HEK293 (cell line): ENCODE results near the gene TSHZ3.
A peak's percentile ranks its signal among the peaks of the same experiment; 100 is the strongest.

Source experiments
- EGR2 ChIP-seq: fragments of 450-650 bp; formaldehyde crosslinking; IDR thresholded peaks from 2 replicates; pipeline ENCODE4 v1.5.1; 2016; ENCODE audit warnings: low read depth, missing biosample characterization, missing genetic modification characterization
- KLF1 ChIP-seq: fragments of 450-650 bp; formaldehyde crosslinking; IDR thresholded peaks from 2 replicates; pipeline ENCODE4 v1.5.1; 2016; ENCODE audit warnings: missing biosample characterization, missing genetic modification characterization
- KLF8 ChIP-seq: fragments of 450-650 bp; formaldehyde crosslinking; IDR thresholded peaks from 2 replicates; pipeline ENCODE4 v1.5.1; 2016; ENCODE audit warnings: missing biosample characterization, missing genetic modification characterization
- PBX3 ChIP-seq: sonication (generic); formaldehyde crosslinking; IDR thresholded peaks from 2 replicates; pipeline ENCODE4 v1.8.1; 2022; ENCODE audit warnings: mild to moderate bottlenecking, moderate library complexity, missing genetic modification reagents
- SP3 ChIP-seq: fragments of 450-650 bp; formaldehyde crosslinking; IDR thresholded peaks from 2 replicates; pipeline ENCODE4 v1.5.1; 2016; ENCODE audit warnings: missing biosample characterization, missing genetic modification characterization
- ZBTB7A ChIP-seq: fragments of 450-650 bp; formaldehyde crosslinking; IDR thresholded peaks from 2 replicates; pipeline ENCODE4 v1.5.1; 2016; ENCODE audit warnings: low read depth, missing biosample characterization, missing genetic modification characterization
- ZNF133 ChIP-seq: fragments of 450-650 bp; formaldehyde crosslinking; IDR thresholded peaks from 2 replicates; pipeline ENCODE4 v1.5.1; 2016; ENCODE audit warnings: missing biosample characterization, missing genetic modification characterization
- ZNF19 ChIP-seq: fragments of 450-650 bp; formaldehyde crosslinking; IDR thresholded peaks from 2 replicates; pipeline ENCODE4; 2016; ENCODE audit warnings: missing biosample characterization, missing genetic modification characterization, low read depth
- ZNF223 ChIP-seq: fragments of 450-650 bp; formaldehyde crosslinking; IDR thresholded peaks from 2 replicates; pipeline ENCODE4 v1.5.1; 2016; ENCODE audit warnings: missing biosample characterization, missing genetic modification characterization
- ZNF24 ChIP-seq: fragments of 450-650 bp; formaldehyde crosslinking; IDR thresholded peaks from 2 replicates; pipeline ENCODE4 v1.5.1; 2016; ENCODE audit warnings: missing biosample characterization, missing genetic modification characterization
- ZNF302 ChIP-seq: fragments of 450-650 bp; formaldehyde crosslinking; IDR thresholded peaks from 2 replicates; pipeline ENCODE4 v1.5.1; 2016; ENCODE audit warnings: missing biosample characterization, missing genetic modification characterization, low read depth
- ZNF501 ChIP-seq: fragments of 450-650 bp; formaldehyde crosslinking; IDR thresholded peaks from 2 replicates; pipeline ENCODE4 v1.5.1; 2016; ENCODE audit warnings: missing biosample characterization, missing genetic modification characterization
- ZNF596 ChIP-seq: fragments of 450-650 bp; IDR thresholded peaks from 2 replicates; pipeline ENCODE4 v1.5.0; 2018; ENCODE audit warnings: missing biosample characterization, mild to moderate bottlenecking, missing genetic modification characterization, moderate library complexity
- ZNF654 ChIP-seq: fragments of 450-650 bp; formaldehyde crosslinking; IDR thresholded peaks from 2 replicates; pipeline ENCODE4 v1.5.1; 2016; ENCODE audit warnings: low read depth, missing biosample characterization, missing genetic modification characterization
- ZNF658 ChIP-seq: fragments of 450-650 bp; formaldehyde crosslinking; IDR thresholded peaks from 2 replicates; pipeline ENCODE4; 2016; ENCODE audit warnings: missing biosample characterization, missing genetic modification characterization
- ZNF677 ChIP-seq: fragments of 450-650 bp; IDR thresholded peaks from 2 replicates; pipeline ENCODE4 v1.5.0; 2018; ENCODE audit warnings: missing biosample characterization, mild to moderate bottlenecking, missing genetic modification characterization, moderate library complexity
- ZNF747 ChIP-seq: fragments of 450-650 bp; formaldehyde crosslinking; IDR thresholded peaks from 2 replicates; pipeline ENCODE4 v1.5.1; 2016; ENCODE audit warnings: missing biosample characterization, missing genetic modification characterization
- TF ChIP-seq, protein P1 (sequence below): fragments of 450-650 bp; formaldehyde crosslinking; IDR thresholded peaks from 2 replicates; pipeline ENCODE4 v1.5.1; 2016; ENCODE audit warnings: missing biosample characterization, missing genetic modification characterization
- TF ChIP-seq, protein P2 (sequence below): fragments of 450-650 bp; formaldehyde crosslinking; IDR thresholded peaks from 2 replicates; pipeline ENCODE4 v1.5.1; 2016; ENCODE audit warnings: missing biosample characterization, missing genetic modification characterization
- TF ChIP-seq, protein P3 (sequence below): fragments of 450-650 bp; formaldehyde crosslinking; IDR thresholded peaks from 2 replicates; pipeline ENCODE4 v1.5.1; 2016; ENCODE audit warnings: missing biosample characterization, missing genetic modification characterization
- TF ChIP-seq, protein P4 (sequence below): fragments of 450-650 bp; formaldehyde crosslinking; IDR thresholded peaks from 2 replicates; pipeline ENCODE4 v1.5.1; 2017; ENCODE audit warnings: missing biosample characterization, missing genetic modification characterization
- TF ChIP-seq, protein P5 (sequence below): fragments of 450-650 bp; formaldehyde crosslinking; IDR thresholded peaks from 2 replicates; pipeline ENCODE4 v1.5.1; 2016; ENCODE audit warnings: missing biosample characterization, missing genetic modification characterization
- TF ChIP-seq, protein P6 (sequence below): fragments of 450-650 bp; formaldehyde crosslinking; IDR thresholded peaks from 2 replicates; pipeline ENCODE4 v1.5.1; 2017; ENCODE audit warnings: missing biosample characterization, missing genetic modification characterization
- TF ChIP-seq, protein P7 (sequence below): IDR thresholded peaks from 2 replicates; pipeline ENCODE4 v1.6.1; 2011; ENCODE audit warnings: mild to moderate bottlenecking, low read depth, low read length, borderline replicate concordance

Gene TSHZ3

DNA sequence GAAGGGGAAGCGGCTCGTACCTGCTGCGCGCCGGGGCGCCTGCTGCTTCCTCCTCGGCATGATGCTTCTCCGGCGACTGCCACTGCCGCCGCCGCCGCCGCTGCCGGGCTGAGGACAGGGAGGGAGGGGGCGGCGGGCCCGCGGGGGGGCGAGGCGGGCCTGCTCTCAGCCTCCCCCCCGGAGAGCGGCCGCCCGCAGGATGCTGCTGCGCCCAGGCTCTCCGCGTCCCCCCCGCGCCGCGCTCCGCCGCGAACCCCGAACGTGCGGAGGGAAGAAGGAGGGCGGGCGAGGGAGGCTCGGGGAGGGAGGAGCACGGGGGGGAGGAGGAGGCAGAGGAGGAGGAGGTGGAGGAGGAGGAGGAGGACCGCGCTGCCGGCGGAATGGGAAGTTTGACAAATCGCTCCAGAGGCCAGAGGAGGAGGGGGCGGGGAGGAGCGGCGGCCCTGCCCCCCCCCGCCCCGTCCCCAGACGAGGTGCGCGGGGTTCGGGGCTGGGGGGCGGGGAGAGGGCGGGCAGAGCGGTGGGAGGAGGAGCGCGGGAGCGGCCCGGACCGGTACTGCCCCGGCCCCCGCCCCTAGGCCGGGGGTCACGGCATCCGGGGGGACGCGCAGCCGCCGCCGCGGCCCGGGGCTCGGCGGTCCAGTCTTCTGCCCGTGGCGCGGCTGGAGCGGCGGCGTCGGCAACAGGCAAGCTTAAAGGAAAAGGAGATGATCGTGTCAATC is at the start of gene TSHZ3 (continued):
- TF ChIP-seq, protein P1, sequence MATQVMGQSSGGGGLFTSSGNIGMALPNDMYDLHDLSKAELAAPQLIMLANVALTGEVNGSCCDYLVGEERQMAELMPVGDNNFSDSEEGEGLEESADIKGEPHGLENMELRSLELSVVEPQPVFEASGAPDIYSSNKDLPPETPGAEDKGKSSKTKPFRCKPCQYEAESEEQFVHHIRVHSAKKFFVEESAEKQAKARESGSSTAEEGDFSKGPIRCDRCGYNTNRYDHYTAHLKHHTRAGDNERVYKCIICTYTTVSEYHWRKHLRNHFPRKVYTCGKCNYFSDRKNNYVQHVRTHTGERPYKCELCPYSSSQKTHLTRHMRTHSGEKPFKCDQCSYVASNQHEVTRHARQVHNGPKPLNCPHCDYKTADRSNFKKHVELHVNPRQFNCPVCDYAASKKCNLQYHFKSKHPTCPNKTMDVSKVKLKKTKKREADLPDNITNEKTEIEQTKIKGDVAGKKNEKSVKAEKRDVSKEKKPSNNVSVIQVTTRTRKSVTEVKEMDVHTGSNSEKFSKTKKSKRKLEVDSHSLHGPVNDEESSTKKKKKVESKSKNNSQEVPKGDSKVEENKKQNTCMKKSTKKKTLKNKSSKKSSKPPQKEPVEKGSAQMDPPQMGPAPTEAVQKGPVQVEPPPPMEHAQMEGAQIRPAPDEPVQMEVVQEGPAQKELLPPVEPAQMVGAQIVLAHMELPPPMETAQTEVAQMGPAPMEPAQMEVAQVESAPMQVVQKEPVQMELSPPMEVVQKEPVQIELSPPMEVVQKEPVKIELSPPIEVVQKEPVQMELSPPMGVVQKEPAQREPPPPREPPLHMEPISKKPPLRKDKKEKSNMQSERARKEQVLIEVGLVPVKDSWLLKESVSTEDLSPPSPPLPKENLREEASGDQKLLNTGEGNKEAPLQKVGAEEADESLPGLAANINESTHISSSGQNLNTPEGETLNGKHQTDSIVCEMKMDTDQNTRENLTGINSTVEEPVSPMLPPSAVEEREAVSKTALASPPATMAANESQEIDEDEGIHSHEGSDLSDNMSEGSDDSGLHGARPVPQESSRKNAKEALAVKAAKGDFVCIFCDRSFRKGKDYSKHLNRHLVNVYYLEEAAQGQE (tag by site-specific recombination) = no peak
- TF ChIP-seq, protein P2, sequence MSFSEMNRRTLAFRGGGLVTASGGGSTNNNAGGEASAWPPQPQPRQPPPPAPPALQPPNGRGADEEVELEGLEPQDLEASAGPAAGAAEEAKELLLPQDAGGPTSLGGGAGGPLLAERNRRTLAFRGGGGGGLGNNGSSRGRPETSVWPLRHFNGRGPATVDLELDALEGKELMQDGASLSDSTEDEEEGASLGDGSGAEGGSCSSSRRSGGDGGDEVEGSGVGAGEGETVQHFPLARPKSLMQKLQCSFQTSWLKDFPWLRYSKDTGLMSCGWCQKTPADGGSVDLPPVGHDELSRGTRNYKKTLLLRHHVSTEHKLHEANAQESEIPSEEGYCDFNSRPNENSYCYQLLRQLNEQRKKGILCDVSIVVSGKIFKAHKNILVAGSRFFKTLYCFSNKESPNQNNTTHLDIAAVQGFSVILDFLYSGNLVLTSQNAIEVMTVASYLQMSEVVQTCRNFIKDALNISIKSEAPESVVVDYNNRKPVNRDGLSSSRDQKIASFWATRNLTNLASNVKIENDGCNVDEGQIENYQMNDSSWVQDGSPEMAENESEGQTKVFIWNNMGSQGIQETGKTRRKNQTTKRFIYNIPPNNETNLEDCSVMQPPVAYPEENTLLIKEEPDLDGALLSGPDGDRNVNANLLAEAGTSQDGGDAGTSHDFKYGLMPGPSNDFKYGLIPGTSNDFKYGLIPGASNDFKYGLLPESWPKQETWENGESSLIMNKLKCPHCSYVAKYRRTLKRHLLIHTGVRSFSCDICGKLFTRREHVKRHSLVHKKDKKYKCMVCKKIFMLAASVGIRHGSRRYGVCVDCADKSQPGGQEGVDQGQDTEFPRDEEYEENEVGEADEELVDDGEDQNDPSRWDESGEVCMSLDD (tag by site-specific recombination) = peak; percentile 83
- no peak for TF ChIP-seq ZNF302 (tag by site-specific recombination)
- no peak for TF ChIP-seq ZNF654
- TF ChIP-seq, protein P3, sequence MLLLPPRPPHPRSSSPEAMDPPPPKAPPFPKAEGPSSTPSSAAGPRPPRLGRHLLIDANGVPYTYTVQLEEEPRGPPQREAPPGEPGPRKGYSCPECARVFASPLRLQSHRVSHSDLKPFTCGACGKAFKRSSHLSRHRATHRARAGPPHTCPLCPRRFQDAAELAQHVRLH (tag by site-specific recombination) = 0 out of 2 replicates have a peak, but pooled peaks have one; percentile 11
- TF ChIP-seq, protein P4, sequence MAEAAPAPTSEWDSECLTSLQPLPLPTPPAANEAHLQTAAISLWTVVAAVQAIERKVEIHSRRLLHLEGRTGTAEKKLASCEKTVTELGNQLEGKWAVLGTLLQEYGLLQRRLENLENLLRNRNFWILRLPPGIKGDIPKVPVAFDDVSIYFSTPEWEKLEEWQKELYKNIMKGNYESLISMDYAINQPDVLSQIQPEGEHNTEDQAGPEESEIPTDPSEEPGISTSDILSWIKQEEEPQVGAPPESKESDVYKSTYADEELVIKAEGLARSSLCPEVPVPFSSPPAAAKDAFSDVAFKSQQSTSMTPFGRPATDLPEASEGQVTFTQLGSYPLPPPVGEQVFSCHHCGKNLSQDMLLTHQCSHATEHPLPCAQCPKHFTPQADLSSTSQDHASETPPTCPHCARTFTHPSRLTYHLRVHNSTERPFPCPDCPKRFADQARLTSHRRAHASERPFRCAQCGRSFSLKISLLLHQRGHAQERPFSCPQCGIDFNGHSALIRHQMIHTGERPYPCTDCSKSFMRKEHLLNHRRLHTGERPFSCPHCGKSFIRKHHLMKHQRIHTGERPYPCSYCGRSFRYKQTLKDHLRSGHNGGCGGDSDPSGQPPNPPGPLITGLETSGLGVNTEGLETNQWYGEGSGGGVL (tag by site-specific recombination) = peak; percentile 100
- TF ChIP-seq, protein P5, sequence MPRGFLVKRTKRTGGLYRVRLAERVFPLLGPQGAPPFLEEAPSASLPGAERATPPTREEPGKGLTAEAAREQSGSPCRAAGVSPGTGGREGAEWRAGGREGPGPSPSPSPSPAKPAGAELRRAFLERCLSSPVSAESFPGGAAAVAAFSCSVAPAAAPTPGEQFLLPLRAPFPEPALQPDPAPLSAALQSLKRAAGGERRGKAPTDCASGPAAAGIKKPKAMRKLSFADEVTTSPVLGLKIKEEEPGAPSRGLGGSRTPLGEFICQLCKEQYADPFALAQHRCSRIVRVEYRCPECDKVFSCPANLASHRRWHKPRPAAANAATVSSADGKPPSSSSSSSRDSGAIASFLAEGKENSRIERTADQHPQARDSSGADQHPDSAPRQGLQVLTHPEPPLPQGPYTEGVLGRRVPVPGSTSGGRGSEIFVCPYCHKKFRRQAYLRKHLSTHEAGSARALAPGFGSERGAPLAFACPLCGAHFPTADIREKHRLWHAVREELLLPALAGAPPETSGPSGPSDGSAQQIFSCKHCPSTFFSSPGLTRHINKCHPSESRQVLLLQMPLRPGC (tag by site-specific recombination) = peak; percentile 23; the same call in 1 of the 2 replicates
- TF ChIP-seq ZNF19 (tag by site-specific recombination) = no peak
- TF ChIP-seq KLF1 (tag by site-specific recombination) = peak; percentile 76
- TF ChIP-seq ZNF747 (tag by site-specific recombination) = no peak
- peak; percentile 96 for TF ChIP-seq KLF8 (tag by site-specific recombination)
- TF ChIP-seq ZNF677 (tag by site-specific recombination) = 0 out of 2 replicates have a peak, but pooled peaks have one; percentile 9
- TF ChIP-seq ZBTB7A = no peak; the same call in 1 of the 2 replicates
- TF ChIP-seq EGR2 (tag by site-specific recombination) = peak; percentile 95
- TF ChIP-seq ZNF133 (tag by site-specific recombination) = no peak
- TF ChIP-seq, protein P6, sequence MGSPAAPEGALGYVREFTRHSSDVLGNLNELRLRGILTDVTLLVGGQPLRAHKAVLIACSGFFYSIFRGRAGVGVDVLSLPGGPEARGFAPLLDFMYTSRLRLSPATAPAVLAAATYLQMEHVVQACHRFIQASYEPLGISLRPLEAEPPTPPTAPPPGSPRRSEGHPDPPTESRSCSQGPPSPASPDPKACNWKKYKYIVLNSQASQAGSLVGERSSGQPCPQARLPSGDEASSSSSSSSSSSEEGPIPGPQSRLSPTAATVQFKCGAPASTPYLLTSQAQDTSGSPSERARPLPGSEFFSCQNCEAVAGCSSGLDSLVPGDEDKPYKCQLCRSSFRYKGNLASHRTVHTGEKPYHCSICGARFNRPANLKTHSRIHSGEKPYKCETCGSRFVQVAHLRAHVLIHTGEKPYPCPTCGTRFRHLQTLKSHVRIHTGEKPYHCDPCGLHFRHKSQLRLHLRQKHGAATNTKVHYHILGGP (tag by site-specific recombination) = no peak
- TF ChIP-seq, protein P7, sequence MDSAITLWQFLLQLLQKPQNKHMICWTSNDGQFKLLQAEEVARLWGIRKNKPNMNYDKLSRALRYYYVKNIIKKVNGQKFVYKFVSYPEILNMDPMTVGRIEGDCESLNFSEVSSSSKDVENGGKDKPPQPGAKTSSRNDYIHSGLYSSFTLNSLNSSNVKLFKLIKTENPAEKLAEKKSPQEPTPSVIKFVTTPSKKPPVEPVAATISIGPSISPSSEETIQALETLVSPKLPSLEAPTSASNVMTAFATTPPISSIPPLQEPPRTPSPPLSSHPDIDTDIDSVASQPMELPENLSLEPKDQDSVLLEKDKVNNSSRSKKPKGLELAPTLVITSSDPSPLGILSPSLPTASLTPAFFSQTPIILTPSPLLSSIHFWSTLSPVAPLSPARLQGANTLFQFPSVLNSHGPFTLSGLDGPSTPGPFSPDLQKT = no peak
- no peak for TF ChIP-seq ZNF223 (tag by site-specific recombination)
- peak; percentile 52; the same call in 1 of the 2 replicates for TF ChIP-seq PBX3 (CRISPR knock-in tag)
- TF ChIP-seq ZNF24 (tag by site-specific recombination) = 0 out of 2 replicates have a peak, but pooled peaks have one; percentile 15
- TF ChIP-seq ZNF596 (tag by site-specific recombination) = peak; percentile 57; the same call in 1 of the 2 replicates
- peak; percentile 96 for TF ChIP-seq SP3 (tag by site-specific recombination)
- no peak for TF ChIP-seq ZNF658 (tag by site-specific recombination)
- TF ChIP-seq ZNF501 (tag by site-specific recombination) = no peak; the same call in 1 of the 2 replicates
